AML-193 (cell line): ENCODE measurements around the gene MIER2.
A peak's percentile ranks its signal among the peaks of the same experiment; 100 is the strongest.

Experiments
- DNase-seq, 2 experiments: peaks; one replicate each; lab custom pipeline; 2025; lab: John Stamatoyannopoulos, UW

MIER2 gene

GRCh38 chr19:329876-330275 lies 14.7 kb downstream of the MIER2 start:
- DNase-seq = no peak

- no peak for DNase-seq
Observed at GRCh38 chr19:328025-328505, 16.5 kb downstream of the MIER2 start.

GRCh38 chr19:327291-328024 lies 17.1 kb downstream of the MIER2 start:
- no peak for DNase-seq

GRCh38 chr19:326871-327270 lies 17.7 kb downstream of the MIER2 start:
- no peak for DNase-seq

- DNase-seq = no peak
Observed at GRCh38 chr19:325937-326565, 18.5 kb downstream of the MIER2 start.

GRCh38 chr19:325173-325936 lies 19.2 kb downstream of the MIER2 start:
- DNase-seq = no peak

GRCh38 chr19:324716-325115 lies 19.9 kb downstream of the MIER2 start:
- no peak for DNase-seq

GRCh38 chr19:322616-323015 lies 22.0 kb downstream of the MIER2 start:
- no peak for DNase-seq

- DNase-seq = no peak
Observed at GRCh38 chr19:318509-318774, 26.2 kb downstream of the MIER2 start.

- DNase-seq = no peak
Observed at GRCh38 chr19:317710-318508, 26.7 kb downstream of the MIER2 start.

GRCh38 chr19:315811-316210 lies 28.8 kb downstream of the MIER2 start:
- DNase-seq = peak in 1 of 2 experiments; percentile 1

- DNase-seq = no peak
Observed at GRCh38 chr19:313988-314815, 30.4 kb downstream of the MIER2 start.

GRCh38 chr19:313169-313987 lies 31.2 kb downstream of the MIER2 start:
- DNase-seq = no peak

GRCh38 chr19:311813-312261 lies 32.8 kb downstream of the MIER2 start:
- no peak for DNase-seq

GRCh38 chr19:310781-311496 lies 33.7 kb downstream of the MIER2 start:
- no peak for DNase-seq

- DNase-seq = no peak
Observed at GRCh38 chr19:310141-310651, 34.4 kb downstream of the MIER2 start.

GRCh38 chr19:309206-309565 lies 35.4 kb downstream of the MIER2 start:
- DNase-seq = no peak

GRCh38 chr19:308471-309205 lies 36.0 kb downstream of the MIER2 start:
- no peak for DNase-seq
